GM21526 (cell line): Measurements from ENCODE around the gene MARCHF3.
"Not testable (repeated sequence)": the region's sequence is repeated elsewhere in the genome, so short reads cannot be mapped to it uniquely, and the experiment has no call there.

Source experiments
- ATAC-seq: cut with Tn5 transposase; IDR thresholded peaks from one replicate; pipeline ENCODE4 v1.9.1; 2021; ENCODE audit warnings: moderate library complexity; ENCODE audit not compliant: unreplicated experiment, low FRiP score

The MARCHF3 gene

GRCh38 chr5:126963822-126964375, 66.5 kb downstream of the MARCHF3 start:
- no peak for ATAC-seq

- ATAC-seq, result no peak
Observed at GRCh38 chr5:126961702-126962101, 68.7 kb downstream of the MARCHF3 start.

- ATAC-seq, result no peak
Observed at GRCh38 chr5:126961128-126961527, 69.2 kb downstream of the MARCHF3 start.

GRCh38 chr5:126959188-126959587, 71.2 kb downstream of the MARCHF3 start:
- no peak for ATAC-seq

DNA sequence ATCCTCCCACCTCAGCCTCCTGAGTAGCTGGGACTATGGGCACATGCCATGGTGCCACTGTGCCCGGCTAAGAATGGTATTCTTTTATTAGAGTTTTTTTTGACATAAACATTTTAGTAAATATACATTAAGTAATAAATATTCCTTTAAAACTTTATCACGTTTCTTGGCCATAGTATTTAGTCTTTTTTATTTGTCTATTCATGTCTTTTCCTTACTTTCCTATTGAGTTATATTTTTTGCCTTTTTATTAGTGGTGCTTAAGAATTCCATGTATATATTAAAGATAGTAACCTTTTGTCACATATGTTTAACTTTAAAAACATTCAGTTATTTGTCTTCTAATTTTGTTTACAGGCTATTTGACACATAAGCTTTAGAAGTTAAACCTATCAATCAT, 73.4 kb downstream of the MARCHF3 start:
- no peak for ATAC-seq

DNA sequence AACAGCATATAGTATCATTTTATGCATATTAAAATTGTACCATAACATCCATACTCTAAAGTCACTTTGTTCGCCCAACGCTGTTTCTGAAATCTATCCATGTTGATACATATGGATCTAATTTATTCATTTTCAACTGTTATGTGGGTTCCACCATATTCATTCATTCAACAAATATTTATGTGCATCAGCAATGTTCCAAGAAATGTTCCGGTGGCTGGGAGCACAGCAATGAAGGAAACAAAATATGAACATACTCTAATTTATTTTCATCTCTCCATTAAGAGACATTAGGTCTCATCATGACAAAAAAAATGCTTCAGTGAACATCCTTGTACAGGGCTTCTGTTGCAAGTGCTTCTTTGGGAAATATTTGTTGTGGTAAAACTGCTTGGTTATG, 75.4 kb downstream of the MARCHF3 start:
- ATAC-seq, result no peak

DNA sequence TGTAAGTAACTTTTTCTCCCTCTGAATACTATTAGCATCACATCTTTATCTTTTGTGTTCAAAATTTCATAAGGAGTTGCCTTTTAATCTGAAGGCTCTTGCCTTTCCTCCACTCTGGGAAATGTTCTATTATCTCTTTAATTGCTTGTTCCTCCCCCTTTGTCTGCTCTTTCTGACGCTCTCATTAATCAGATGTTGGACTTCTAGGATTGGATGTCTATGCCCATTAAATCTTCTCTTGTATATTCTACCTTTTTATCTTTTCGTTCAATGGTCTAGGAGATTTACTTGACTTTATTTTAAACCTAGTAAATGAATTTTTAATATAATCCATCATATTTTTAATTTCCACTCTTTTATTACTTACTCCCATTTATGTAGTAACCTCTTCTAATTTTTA, 76.7 kb downstream of the MARCHF3 start:
- no peak for ATAC-seq

- ATAC-seq, result no peak
Observed at GRCh38 chr5:126949475-126949874, 80.9 kb downstream of the MARCHF3 start.

DNA sequence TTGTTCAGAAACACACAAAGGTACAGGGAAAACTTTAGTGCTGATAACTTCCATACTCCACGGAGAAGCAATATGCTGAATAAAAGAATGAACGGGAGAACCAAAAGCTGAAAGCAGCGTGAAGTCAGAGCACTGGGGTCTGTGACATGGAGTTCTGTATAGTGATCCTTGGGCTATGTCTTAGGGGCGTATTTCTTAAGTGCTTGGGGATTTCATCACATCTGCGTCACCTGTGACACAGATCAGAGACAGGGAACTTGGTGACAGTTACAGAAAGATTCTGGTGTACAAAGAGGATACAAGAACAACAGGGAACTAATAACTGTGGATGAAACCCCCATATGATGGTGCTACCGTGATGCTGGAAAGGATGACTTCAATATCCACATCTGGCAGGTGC, 81.9 kb downstream of the MARCHF3 start:
- ATAC-seq, result no peak

GRCh38 chr5:126948011-126948355, 82.4 kb downstream of the MARCHF3 start:
- peak; percentile 16 for ATAC-seq

- ATAC-seq, result peak; percentile 70
Observed at GRCh38 chr5:126947146-126948010, 83.0 kb downstream of the MARCHF3 start.

GRCh38 chr5:126942908-126943307, 87.5 kb downstream of the MARCHF3 start:
- ATAC-seq, result not testable (repeated sequence)

DNA sequence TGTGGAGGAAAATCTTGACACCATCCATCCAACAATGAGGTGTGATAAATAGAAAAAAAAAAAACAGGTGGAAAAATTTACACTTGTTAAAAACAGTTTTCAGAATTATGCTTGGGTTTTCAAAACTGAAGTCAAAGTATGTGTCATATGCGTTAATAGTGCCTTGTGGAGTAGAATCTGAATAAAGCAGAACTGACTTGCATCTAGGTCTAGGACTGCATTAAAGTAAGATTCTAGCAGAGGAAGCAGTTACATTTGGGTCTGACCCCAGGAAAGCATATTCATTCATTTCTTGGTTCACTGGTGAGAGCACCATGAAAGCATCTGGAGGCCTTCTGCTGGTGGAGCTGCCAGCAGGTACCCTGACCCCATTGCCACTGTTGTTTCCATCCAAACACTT, 89.0 kb downstream of the MARCHF3 start:
- ATAC-seq, result no peak

DNA sequence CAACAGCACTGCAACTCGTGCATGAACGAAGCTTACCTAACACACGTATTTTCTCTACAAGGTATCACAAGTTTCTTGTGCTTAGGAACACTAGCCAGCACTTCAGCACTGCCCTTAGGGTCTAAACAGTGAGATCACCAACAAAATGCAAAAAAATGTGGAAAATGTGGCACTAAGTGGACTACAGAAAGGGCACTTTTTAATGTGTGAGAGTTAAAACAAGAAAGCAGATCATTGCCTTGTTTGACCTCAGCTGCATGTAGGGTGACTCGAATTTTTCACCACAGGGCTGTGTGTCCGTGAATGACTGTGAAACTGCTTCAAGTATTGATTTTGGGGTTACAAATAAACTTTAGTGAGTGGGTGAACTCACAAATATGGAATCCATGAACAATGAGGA, 90.5 kb downstream of the MARCHF3 start:
- ATAC-seq, result no peak

- no peak for ATAC-seq
Observed at GRCh38 chr5:126938466-126938865, 91.9 kb downstream of the MARCHF3 start.

- ATAC-seq, result no peak
Observed at GRCh38 chr5:126937771-126938170, 92.6 kb downstream of the MARCHF3 start.

- ATAC-seq, result no peak
Observed at GRCh38 chr5:126936775-126937418, 93.5 kb downstream of the MARCHF3 start.

DNA sequence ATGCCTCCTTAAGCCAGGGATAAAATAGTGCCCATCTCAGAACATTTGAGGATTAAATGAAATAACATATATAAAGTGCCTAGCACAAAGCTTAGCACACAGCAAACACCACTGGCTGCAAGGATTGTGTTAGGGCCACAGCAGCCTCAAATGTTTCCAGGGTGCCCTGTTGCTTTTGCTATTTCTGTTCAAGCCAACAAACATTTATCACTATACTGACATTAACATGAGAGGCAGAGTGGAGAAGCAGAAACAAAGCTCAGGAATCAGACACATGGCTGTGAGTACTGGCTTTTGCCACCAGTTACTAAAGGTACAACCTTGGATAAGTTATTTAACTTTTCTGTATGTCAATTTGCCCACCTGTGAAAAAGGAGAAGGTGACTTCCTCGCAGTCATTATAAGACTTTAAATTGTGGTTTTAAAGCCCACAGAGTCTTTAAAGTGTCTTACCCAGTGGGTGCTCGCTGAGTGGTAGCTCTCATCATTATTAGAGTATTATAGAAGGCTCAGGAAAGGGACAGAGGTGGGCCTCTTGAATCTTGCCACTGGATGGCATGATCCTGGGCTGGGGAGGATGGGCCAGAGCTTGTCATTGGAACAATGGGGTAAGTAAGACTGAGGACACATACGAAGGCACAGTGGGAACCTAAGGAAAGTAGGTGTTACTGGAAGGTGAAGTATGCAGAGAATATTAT, 98.2 kb downstream of the MARCHF3 start:
- ATAC-seq, result no peak

- no peak for ATAC-seq
Observed at GRCh38 chr5:126928041-126928440, 102.3 kb downstream of the MARCHF3 start.

- ATAC-seq, result no peak
Observed at GRCh38 chr5:126927429-126927828, 102.9 kb downstream of the MARCHF3 start.

- no peak for ATAC-seq
Observed at GRCh38 chr5:126926187-126926586, 104.2 kb downstream of the MARCHF3 start.
